HuH-7.5 (cell line): ENCODE measurements around the gene WDR41.
A peak's percentile ranks its signal among the peaks of the same experiment; 100 is the strongest.
"Not testable (repeated sequence)": the region's sequence is repeated elsewhere in the genome, so short reads cannot be mapped to it uniquely, and the experiment has no call there.

Source experiments
- DNase-seq: peaks from one replicate; pipeline ENCODE4 v3.0.0; 2011; ENCODE audit warnings: low spot score

WDR41 gene, protein sequence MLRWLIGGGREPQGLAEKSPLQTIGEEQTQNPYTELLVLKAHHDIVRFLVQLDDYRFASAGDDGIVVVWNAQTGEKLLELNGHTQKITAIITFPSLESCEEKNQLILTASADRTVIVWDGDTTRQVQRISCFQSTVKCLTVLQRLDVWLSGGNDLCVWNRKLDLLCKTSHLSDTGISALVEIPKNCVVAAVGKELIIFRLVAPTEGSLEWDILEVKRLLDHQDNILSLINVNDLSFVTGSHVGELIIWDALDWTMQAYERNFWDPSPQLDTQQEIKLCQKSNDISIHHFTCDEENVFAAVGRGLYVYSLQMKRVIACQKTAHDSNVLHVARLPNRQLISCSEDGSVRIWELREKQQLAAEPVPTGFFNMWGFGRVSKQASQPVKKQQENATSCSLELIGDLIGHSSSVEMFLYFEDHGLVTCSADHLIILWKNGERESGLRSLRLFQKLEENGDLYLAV

DNA sequence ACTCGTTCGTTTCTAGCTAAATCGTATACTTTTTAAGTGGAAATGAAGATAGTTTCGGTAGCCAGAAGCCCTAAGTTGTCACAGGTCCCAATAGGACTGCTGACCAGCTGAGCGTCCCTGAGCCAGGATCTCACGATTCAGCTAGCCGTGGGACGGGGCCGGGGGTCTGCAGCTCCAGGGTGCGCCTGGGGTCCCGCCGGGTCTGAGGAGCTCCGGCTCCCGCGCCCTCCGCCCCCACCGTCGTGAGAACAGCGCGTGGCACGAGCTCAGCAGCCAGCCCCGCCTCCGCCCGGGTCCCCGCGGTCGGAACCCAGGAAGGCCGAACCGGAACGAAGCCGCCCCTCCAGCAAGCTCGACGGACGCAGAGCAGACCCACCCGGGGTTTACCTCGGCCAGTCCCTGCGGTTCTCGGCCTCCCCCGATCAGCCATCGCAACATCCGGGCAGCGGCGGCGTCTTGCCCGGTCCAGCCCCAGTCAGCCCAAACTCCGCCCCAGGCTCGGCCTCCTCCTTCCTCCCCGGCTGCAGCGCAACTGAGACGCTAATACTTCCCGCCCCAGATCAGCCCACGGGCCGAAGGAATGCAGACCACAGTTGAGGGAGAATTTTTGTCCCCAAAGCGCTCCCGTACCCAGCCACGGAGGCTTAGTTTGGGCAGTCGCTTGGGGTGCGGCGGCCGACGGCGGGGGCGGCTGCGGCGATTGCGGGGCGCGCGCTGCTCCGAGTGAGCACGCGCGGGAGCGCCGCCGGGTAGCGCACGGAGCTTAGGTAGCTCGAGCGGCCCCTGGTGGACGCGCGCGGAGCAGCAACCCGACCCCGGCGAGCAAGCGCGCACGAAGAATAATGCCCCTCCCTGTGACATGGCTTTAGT, at the start of gene WDR41:
Gene WDR41, minus strand, starts transcription at position 534 of the 870 bp plus-strand sequence. Its CDS starts 96 bp downstream, at position 438.
- DNase-seq = peak; percentile 77

DNA sequence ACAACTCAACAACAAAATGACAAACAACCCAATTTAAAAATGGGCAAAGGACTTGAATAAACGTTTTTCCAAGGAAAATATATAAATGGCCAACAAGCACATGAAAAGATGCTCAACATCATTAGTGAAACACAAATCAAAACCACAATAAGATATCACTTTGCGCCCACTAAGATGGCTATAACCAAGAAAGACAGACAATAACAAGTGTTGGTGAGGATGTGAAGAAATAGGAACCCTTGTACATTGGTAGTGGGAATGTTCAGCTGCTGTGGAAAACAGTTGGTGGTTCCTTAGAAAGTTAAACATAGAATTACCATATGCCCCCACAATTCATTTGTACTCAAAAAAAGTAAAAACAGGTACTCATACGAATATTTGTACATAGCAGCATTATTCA, 39.2 kb upstream of the WDR41 start:
- DNase-seq = no peak

DNA sequence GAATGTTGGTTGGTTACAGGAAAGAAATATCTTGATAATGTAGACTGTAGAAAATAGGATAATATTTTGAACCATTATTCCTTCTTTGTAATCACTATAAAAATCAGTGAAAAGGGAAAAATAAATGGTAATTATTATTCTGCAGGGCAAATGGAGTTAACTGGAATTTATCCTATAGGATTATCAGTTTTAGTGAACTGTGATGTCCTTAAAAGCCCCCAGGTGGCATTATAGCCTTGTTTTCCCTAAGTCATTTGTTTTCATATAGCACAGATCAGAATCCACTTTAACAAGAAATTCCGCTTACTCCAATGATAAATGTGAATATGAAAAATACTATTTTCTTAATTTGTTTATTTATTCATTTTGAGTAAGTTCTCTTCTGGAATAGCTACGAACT, 26.2 kb upstream of the WDR41 start:
- no peak for DNase-seq

DNA sequence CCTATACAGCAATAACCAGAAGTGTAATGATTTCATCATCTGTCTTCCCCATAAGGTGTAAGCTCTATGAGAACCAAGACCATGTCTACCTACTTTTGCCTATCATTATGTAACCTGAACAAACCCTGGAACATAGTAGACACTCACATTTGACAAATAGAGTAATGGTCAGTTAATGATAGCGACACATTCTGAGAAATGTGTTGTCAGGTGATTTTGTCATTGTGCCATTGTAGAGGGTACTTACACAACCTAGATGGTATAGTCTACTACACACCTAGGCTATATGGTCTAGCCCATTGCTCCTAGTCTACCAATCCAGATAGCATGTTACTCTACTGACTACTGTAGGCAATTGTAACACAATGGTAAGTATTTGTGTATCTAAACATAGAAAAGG, 22.3 kb upstream of the WDR41 start:
- no peak for DNase-seq

DNA sequence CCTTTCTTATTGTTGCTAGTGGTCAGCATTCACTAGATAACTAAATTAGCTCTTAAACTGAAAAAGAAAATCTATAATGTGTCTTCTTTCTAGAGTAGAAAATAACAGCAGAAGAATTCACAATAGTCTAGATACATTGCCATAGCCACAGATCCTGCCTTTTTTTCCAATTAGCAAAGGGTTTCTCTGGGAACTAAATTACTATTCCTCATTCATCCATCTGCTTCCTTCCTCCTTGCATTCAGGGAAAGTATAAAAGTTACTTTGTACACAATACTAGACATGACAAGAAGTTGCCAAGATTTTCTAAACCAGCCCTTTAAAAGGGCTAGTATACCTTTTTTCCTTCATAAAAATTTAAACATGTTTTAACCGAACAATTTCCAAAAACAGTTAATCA, 21.2 kb upstream of the WDR41 start:
- DNase-seq = no peak

DNA sequence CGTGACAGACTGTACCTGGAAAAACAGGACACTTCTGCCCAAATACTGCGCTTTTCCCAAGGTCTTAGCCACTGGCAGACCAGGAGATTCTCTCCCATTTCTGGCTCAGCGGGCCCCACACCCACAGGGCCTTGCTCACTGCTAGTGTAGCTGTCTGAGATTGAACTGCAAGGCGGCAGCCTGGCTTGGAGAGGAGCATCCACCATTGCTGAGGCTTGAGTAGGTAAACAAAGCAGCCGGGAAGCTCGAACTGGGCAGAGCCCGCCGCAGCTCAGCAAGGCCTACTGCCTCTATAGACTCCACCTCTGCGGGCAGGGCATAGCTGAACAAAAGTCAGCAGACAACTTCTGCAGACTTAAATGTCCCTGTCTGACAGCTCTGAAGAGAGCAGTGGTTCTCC, 9.0 kb upstream of the WDR41 start:
- not testable (repeated sequence) for DNase-seq

DNA sequence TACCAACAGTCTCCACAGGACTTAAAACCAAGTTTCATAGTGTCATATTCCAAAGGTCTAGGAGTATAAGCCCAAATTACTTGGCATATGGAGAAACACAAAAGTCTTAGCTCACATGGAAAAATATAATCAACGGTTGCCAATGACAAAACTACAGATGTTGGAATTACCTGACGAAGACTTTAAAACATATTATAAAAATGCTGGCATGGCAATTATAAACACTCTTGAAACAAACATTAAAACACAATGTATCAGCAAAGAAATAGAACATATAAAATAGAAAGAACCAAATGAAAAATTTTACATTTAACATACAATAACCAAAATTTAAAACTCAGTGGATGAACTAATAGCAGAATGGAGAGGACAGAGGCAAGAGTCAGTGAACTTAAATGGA, 7.9 kb upstream of the WDR41 start:
- no peak for DNase-seq

DNA sequence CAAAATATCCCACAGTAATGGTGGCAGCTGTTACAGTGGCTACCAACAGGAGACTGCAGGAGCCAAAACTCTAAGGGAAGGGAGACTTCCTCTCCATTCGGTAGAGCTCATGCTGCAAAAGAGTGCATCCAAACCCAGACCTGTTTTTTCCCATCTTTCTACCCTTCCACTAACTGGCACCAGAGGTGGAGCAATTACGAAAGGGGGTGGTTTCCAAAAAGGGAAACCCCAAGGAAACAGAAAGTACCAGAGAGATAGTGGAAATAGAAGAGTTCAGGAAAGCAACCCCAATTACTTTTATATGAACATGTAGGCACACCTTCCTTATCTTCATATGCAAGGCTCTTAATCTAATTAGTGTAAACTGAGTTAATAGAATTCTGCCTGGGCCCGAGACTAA, 7.3 kb upstream of the WDR41 start:
- DNase-seq = no peak

DNA sequence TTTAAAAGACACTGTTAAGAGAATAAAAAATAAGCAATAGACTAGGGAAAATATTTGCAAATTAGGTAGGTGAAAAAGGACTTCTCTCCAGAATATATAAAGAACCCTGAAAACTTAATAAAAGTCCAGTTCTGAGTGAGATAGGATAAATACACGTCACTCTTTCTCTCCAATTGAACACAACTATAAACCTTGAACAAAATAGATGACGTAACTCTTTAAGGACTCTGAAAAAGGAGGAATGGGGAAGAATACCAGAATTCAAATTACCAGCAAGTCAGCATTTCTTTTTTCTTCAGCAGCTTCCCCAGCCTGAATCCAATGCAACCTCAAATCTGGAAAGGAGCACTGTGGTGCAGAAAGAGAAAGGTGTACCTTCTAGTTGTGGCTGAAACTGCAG, 6.8 kb upstream of the WDR41 start:
- DNase-seq = no peak

DNA sequence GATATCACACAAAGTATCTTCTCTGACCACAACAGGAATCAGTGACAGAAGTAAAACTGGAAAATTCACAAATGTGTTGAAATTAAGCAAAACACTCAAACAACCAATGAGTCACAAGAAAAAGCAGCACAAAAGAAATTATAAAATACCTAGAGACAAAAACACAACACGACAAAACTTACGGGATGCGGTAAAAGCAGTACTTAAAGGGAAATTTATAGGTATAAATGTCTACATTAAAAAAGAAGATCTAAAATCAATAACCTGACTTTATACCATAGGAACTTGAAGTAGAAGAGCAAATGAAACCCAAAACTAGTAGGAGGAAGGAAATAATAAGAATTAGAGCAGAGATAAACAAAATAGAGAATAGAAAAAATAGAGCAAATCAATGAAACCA, 2.8 kb upstream of the WDR41 start:
- no peak for DNase-seq

DNA sequence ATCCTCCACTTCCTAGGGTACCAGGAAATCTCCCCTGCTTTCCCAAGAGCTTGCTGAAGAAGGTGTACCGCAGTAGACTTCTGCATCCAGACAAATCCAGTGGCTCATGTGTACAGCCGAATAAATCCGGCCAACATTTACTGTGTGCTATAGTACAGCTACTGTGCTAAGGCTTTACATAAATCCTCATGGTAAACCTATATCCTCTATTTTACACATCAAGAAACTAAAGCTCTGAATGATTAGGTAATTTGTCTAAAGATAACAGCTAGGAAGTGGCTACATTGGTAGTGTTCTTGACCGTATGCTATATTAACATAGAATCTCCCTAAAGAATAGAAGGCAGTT, 511 bp upstream of the WDR41 start:
- DNase-seq = peak; percentile 10

DNA sequence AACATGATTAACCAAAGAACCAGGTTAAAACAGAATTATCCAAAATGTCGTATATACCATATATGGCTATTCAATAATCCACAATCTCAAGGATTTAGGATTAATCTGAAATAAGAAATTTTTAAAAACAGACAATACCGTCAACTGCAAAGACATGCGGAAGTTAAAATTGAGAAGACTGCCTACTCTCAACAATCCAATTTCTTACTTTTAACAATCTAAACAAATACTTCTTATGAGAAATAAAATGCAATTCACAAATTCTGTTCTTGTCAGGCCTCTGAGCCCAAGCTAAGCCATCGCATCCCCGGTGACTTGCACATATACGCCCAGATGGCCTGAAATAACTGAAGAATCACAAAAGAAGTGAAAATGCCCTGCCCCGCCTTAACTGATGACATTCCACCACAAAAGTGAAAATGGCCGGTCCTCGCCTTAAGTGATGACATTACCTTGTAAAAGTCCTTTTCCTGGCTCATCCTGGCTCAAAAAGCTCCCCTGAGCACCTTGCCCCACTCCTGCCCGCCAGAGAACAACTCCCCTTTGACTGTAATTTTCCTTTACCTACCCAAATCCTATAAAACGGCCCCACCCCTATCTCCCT, 1.3 kb downstream of the WDR41 start:
- DNase-seq = not testable (repeated sequence)

DNA sequence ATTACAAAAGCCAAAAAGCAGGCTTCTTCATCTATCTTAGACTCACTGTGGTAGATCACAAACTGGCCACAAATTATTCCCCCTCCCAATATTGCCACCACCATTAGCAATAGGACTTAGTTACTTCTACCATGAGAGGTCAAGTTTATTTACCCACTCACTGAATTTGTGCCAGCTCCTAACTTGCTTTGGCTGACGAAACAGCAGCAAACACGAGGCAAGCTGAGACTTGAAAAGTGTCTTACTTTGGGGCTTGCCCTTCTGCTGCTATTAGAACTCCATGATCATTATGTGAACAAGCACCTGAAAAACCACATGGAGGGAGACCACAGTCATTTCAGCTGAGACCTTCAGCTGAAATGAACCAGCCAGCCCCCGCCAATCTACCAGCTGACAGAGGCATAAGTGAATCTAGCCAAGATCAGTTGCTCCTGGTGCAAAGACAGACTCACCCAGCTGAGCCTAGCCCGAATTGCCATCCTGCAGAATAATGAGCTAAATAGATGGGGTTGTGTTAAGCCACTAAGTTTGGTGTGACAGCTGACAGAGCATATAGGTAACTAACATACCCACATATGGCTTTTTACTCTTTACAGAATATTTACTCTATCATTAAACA, 5.7 kb downstream of the WDR41 start:
- DNase-seq = no peak

DNA sequence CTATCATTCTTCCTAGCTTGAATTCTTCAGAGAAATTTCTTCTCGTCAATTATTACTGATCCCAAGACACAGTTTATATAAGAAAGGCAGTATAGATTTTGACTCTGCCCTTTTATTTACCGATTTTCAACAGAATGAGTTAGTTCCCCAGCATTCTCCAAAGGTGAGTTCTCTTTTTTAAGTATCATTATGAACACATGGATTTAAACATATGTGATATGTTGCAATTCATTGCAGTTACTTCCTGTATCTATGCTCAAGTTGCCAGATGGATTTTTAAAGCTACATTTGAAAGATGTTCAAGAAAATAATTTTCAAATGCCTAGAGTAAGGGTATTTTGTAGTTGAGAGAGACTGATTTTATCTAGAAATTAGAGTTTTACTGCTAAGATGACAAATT, 8.4 kb downstream of the WDR41 start:
- no peak for DNase-seq

DNA sequence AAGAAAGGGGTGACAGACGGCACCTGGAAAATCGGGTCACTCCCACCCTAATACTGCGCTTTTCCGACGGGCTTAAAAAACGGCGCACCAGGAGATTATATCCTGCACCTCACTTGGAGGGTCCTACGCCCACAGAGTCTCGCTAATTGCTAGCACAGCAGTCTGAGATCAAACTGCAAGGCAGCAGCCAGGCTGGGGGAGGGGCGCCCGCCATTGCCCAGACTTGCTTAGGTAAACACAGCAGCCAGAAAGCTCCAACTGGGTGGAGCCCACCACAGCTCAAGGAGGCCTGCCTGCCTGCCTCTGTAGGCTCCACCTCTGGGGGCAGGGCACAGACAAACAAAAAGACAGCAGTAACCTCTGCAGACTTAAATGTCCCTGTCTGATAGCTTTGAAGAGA, 17.1 kb downstream of the WDR41 start:
- DNase-seq = not testable (repeated sequence)

DNA sequence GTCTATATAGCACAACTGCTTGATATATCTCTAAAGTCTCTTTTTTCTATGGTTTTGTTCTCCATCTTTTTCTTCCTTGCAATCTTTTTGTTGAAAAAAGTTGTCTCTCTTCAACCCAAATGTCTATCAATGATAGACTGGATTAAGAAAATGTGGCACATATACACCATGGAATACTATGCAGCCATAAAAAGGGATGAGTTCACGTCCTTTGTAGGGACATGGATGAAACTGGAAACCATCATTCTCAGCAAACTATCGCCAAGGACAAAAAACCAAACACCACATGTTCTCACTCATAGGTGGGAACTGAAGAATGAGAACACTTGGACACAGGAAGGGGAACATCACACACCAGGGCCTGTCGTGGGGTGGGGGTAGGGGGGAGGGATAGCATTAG, 23.2 kb downstream of the WDR41 start:
- DNase-seq = not testable (repeated sequence)

DNA sequence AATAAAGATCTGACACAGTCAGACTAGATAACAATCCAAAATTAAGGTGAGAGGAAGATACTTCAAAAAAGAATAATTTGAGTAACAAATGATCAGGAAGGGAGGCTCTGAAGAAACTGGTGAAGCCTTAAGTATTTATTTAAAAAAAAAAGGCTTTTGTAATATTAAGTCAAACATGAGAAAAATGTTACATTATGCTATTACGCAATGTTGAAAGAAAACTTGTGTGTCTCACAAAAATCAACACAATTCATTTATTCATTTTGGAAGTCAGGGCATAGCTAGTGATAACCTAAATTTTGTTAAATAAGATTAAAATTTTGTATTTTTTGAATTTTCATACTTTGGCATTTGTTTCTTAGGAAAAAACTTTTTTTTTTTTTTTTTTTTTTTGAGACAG, 28.2 kb downstream of the WDR41 start:
- no peak for DNase-seq

DNA sequence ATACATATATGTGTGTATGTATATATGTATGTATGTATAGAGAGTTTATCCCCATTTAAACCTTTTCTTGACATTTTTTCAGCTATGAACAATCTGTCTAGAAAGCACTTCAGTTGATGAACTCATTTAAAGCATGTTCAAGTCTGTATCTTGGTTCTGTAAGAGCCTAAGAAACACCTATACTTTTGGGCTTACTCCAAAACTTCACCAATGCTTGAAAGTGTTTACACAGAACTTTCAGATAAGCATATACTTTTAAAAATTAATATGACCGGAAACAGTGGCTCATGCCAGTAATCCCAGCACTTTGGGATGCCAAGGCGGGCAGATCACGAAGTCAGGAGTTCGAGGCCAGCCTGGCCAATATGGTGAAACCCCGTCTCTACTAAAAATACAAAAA, 30.8 kb downstream of the WDR41 start:
- no peak for DNase-seq

DNA sequence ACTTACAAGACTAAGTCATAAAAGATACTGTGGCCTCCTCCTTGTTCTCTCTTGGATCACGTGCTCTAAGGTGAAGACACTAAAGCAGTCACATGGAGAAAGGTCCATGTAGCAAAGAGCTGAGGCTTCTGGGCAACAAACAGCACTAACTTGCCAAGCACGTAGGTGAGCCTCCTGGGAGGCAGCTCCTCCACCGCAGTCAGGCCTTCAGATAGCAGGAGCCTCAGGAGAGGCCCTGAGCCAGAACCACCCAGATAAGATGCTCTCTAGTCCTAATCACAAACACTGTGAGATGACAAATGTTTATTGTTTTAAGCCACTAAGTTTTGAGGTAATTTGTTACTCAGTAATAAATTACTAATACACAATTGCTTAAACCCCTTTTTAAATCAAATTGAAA, 38.0 kb downstream of the WDR41 start:
- no peak for DNase-seq

DNA sequence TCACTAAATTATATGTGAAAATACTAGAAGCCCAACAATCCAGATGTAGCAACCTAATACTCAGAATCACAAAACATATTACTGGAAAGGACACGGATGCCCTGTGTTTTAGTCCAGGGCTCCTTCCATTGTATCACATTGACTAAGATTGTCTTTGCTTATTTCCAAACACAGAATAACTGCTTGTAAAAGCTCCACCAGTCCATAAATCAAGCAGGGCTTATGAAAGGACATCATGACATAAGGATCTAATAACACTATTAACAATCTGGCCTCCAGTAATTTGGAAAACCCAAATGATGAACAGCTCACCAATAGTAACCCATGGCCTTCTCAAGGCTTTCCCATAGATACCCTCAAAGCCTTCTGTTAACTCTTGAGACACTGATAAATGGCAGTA, 39.8 kb downstream of the WDR41 start:
- DNase-seq = no peak

DNA sequence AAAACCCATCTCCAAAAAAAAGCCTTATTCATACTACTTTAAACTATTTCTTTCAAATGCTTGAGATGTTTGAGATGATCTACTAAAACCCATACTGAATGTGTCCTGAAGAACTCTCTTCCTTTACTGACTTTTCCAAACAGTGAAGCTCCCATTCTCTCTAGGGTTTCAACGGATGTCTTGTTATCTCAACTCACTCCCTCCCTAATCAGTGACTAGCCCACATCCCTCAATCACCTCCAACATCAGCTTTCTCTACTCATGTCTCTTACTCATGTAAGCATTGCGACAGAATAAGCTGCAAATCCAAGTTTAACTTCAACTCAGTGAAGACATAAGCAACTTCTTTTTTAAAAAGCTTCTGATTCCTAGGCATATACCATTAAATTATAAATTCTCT, 42.1 kb downstream of the WDR41 start:
- DNase-seq = no peak

DNA sequence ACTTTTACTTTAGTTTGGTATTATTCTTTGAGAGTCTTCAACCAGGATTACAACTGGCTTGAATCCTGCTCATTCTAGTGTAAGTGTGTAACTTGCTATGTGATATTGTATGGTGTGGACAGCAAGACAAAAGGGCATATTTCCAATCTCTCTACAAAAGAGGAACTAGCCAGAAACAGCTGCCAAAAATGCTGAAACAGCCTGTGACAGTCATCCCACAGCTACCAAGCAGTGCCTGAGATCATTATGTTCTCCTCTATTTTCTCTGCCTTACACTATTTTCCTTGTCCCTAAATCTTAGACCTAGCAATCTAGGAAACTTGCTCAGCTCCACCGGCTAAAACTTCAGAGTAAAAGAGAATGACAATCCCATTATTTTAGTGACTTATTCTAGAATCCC, 42.8 kb downstream of the WDR41 start:
- no peak for DNase-seq

DNA sequence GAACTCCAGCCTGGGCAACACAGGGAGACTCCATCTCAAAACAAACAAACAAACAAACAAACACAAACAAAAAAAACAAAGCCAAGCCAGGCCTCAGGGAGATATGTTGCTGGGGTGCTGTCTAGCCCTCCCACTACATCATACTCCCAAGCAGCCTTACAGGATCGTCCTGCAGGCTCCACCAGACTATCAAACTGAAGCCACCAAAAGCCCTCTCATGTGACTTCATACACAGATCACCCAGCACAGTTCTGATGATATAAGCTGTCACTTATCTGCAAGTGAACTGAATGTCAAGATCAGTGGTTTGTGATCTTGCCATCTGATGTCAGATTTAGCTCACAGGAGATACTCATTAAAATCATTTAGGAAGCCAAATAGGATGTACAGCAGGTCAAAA, 43.3 kb downstream of the WDR41 start:
- DNase-seq = no peak
